ENCODE measurements around the gene C7orf25.

DNA sequence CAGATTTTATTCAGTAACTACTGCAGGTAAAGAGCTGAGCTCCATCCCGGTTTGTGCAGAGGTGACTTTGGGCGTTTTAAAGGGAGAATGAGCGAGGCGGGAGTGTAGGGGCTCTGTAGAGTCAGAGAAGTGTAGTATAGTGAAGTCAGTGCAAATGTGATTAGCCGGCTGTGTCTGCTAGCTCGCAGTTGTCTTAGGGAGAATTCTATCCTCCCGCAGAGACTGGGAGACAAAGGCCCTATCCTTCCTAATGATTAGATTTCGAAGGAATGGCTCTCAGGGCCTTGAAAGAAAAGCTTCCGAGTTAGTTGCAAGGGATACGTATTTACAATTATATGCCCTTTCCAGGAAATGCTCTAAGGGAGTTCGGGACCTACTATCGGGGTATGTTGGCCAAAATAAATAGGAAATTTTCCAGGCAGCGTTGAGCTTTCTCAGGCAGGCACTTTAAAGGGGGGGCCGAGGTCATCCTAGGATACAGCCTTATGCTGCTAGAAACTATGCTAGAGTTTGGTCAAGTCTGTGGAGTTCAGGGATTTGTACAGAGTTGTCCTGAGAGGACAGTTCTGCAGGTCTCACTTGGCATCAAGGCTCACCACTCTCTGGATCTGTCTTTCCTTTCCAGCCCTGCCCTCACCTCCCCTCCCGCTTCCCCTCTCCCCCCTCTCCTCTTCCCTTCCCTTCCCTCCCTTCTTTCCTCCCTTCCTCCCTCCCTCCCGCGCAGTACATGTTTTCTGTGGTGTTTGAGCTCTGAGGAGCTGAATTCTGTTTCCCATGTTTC lies 21.1 kb upstream of the C7orf25 start:
- TF ChIP-seq, protein P1, sequence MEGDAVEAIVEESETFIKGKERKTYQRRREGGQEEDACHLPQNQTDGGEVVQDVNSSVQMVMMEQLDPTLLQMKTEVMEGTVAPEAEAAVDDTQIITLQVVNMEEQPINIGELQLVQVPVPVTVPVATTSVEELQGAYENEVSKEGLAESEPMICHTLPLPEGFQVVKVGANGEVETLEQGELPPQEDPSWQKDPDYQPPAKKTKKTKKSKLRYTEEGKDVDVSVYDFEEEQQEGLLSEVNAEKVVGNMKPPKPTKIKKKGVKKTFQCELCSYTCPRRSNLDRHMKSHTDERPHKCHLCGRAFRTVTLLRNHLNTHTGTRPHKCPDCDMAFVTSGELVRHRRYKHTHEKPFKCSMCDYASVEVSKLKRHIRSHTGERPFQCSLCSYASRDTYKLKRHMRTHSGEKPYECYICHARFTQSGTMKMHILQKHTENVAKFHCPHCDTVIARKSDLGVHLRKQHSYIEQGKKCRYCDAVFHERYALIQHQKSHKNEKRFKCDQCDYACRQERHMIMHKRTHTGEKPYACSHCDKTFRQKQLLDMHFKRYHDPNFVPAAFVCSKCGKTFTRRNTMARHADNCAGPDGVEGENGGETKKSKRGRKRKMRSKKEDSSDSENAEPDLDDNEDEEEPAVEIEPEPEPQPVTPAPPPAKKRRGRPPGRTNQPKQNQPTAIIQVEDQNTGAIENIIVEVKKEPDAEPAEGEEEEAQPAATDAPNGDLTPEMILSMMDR (IDR thresholded peaks at IDR 0.05), result no peak
- no peak for TF ChIP-seq POLR2AphosphoS5 (IDR thresholded peaks at IDR 0.05; ENCODE audit: low read depth, low read length)
- no peak for TF ChIP-seq SIN3A (IDR thresholded peaks at IDR 0.05; ENCODE audit: borderline replicate concordance, insufficient read depth, low read depth, low read length)
- TF ChIP-seq, protein P2, sequence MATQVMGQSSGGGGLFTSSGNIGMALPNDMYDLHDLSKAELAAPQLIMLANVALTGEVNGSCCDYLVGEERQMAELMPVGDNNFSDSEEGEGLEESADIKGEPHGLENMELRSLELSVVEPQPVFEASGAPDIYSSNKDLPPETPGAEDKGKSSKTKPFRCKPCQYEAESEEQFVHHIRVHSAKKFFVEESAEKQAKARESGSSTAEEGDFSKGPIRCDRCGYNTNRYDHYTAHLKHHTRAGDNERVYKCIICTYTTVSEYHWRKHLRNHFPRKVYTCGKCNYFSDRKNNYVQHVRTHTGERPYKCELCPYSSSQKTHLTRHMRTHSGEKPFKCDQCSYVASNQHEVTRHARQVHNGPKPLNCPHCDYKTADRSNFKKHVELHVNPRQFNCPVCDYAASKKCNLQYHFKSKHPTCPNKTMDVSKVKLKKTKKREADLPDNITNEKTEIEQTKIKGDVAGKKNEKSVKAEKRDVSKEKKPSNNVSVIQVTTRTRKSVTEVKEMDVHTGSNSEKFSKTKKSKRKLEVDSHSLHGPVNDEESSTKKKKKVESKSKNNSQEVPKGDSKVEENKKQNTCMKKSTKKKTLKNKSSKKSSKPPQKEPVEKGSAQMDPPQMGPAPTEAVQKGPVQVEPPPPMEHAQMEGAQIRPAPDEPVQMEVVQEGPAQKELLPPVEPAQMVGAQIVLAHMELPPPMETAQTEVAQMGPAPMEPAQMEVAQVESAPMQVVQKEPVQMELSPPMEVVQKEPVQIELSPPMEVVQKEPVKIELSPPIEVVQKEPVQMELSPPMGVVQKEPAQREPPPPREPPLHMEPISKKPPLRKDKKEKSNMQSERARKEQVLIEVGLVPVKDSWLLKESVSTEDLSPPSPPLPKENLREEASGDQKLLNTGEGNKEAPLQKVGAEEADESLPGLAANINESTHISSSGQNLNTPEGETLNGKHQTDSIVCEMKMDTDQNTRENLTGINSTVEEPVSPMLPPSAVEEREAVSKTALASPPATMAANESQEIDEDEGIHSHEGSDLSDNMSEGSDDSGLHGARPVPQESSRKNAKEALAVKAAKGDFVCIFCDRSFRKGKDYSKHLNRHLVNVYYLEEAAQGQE (IDR thresholded peaks at IDR 0.05; ENCODE audit: insufficient read depth in 1 of 2, low read depth in 2 of 2, low read length in 1 of 2), result no peak
- no peak for TF ChIP-seq TCF7L2 (IDR thresholded peaks at IDR 0.05; ENCODE audit: low read depth, low read length)
